ENCODE data around the gene ERCC8. TPM values are rescaled to one million over a fixed set of nuclear protein-coding genes. Genes with fewer than 3 reads are reported as not detected.

ERCC8 gene
- total RNA-seq, 2 experiments from 2014 or later = 13.0 to 14.5 TPM

GRCh38 chr5:60843386-60843935 lies 101.4 kb downstream of the ERCC8 start:
- ChIA-PET CTCF (no interaction called here), POLR2A (no interaction called here)

DNA sequence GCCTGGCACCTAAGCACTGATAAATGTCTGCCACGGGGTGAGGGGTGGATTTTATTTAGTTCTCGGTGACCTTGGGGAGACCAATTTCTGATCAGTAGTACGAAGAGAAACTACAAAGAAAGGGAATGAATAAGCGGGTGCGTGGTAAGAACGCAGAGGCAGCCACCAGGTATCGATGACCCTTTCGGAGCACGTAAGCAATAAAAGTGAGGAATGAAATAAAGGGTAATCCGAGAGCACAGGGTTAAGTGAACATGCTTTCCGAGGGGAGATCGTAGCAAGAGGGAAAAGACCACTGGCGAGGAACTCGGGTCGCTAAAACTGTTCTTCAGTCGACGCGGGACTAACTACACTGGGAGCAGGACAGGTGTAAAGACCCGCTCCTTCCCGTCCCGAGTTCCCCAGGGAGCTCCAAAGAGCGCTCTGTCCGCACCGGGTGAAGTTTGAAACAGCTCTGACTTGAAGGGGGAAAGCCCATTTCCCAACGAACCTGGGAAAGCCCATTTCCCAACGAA lies 101.9 kb downstream of the ERCC8 start:
- ChIA-PET POLR2A (no interaction called here), CTCF (no interaction called here)

DNA sequence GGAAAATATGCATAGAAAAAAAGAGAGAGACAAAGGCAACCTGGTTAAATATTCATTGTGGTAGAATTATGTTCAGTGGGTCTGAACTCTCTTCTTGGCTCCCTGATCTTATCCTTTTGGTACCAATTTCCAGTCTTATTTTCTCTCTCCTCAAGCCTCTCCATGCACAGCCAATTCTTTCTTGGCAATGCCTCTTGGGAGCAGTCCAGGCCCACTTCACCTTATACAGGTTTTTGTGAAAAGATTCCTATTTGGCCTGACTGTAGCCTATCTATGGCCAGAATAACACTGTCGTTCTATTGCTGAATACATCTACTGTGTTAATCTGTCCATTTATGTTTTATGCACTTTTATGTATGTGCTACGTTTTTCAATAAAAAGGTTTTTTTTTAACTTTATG lies 103.5 kb downstream of the ERCC8 start:
- CTCF ChIA-PET = no interaction called here
- POLR2A ChIA-PET = no interaction called here

DNA sequence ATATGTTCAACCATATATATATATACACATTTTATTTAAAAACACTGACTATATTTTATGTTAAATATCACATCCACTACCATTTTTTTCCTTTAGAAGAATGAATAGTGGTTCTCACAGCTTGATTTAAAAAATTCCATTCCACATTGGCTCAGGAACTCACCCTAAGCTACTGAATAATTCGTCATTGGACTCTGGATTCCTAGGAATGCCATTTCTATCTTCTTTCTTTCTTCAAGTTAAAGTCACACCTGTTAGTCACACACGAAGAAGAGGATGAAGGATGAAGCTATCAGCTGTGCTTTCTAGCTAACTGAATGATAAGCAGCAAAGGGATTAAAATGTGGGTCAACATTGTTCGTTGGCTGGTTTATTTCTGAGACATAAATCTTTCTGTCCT lies 108.7 kb downstream of the ERCC8 start:
- ChIA-PET CTCF (no interaction called here), POLR2A (no interaction called here)

DNA sequence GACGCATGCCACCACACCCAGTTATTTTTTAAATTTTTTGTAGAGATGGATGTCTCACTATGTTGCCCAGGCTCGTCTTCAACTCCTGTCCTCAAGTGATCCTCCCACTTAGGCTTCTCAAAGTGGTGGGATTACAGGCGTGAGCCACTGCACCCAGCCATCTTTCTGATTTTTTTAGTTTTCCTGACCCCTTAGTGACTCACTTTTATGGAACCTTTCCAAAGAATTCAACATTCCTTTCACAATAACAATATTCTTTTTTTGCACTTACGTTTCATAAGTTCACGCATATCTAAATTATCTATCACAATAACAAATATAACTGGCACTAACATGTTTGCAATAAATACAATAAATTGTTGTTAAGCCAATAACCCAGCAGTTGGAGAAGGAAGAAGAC lies 109.3 kb downstream of the ERCC8 start:
- ChIA-PET POLR2A (no interaction called here), CTCF (no interaction called here)

DNA sequence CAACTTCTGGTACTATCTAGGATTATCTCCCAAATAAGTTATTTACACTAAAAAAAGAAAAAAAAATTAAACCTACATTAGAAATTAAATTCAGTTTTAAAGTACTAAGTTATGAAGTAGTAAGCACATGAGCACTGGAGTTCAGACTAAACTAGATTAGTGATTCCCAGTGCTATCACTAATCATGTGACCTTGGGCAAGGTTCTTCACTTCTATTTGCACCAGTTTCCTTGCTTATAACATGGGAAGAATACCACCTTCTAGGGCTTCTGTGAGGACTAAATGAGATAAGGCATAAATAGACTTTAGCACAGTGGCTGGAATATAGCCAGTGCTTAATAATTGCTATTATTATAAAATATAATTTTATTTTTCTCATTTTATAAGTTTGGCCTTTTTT lies 111.3 kb downstream of the ERCC8 start:
- ChIA-PET POLR2A (no interaction called here), CTCF (no interaction called here)

GRCh38 chr5:60830581-60831127 lies 114.2 kb downstream of the ERCC8 start:
- POLR2A ChIA-PET = no interaction called here
- CTCF ChIA-PET = no interaction called here

- CTCF ChIA-PET = no interaction called here
Measured at GRCh38 chr5:60829490-60830266, 115.2 kb downstream of the ERCC8 start.

DNA sequence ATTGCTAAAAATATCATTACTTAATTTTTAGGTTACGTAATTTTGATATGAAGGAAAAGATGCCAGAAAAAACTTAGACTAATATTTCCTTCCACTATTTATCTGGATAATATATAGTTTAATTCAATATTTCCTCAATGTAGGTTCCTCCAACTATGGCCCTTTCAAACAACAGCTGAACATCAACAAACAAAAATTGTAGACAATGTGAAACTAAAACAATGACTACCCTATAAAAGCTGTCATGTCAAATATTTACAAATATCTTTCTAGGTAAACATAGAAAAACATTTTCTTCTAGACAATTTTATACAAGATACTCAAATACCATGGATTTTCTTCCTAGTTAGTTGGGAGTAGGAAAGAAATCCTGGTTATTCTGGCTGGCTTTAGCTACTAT lies 117.7 kb downstream of the ERCC8 start:
- ChIA-PET CTCF (no interaction called here), POLR2A (no interaction called here)

More at GRCh38 chr5:60829490-60830266, 115.2 kb downstream of the ERCC8 start:
- POLR2A ChIA-PET = no interaction called here

DNA sequence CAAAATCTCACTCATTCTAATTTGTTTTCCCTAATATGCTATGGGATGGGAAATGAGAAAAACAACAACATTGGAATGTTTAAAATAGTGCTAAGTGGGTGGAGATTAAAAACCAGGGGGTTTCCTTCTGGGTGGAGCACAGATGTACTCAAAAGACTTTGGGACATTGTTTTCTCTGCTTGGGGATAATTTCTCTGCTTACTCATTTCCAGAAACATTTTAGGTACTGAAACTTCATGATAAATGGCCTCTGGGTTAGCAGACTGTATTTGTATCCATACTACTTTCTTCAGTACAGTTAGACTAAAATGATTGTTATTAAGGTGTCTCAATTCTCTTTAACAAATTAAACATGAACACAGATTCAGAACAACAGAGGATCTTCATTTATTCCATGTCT lies 118.2 kb downstream of the ERCC8 start:
- ChIA-PET CTCF (no interaction called here), POLR2A (no interaction called here)

Other genes with a start within 250 kb of the ERCC8 start
- gene DEPDC1B, start 244.9 kb downstream of the ERCC8 start, total RNA-seq = 10 to 100 TPM; 16.2 to 16.5 TPM
- under 1 TPM; 0.04 to 0.06 TPM for gene ELOVL7, start 100.8 kb downstream of the ERCC8 start, total RNA-seq
- gene NDUFAF2, start 135 bp upstream of the ERCC8 start, total RNA-seq = 10 to 100 TPM; 43.8 to 48.3 TPM
- gene SMIM15, start 217.4 kb upstream of the ERCC8 start, total RNA-seq = 10 to 100 TPM; 91.1 to 93.9 TPM

Measured in activated CD8-positive, alpha-beta memory T cell treated with anti-CD3 and anti-CD28 coated beads for 36 hours (primary cell).